Measurements from ENCODE around the gene CPE. TPM values are rescaled to one million over a fixed set of nuclear protein-coding genes. Genes with fewer than 3 reads are reported as not detected.

CPE gene
- total and polyA plus RNA-seq, 4 donors: 3.0 to 5.6 (median 4.5) TPM

DNA sequence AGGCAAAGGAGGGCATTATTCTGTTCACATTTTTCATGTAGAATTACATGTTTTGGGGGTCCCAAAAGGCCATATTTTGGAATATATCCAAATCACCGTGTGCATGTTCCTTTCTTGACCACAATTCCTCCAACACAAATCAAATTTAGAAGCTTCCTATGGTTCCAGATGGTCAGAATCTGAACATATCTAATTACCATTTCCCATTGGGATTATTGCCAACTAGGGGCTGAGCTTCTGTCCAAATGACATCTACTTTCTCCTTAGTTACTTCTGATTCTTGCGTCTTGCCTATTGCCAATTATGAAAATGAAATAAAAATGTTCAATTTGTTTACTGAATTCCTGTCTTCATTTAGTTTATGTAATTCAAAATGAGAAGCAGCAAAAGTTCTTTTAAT lies 163.7 kb downstream of the CPE start:
- TF ChIP-seq SP1 (IDR thresholded peaks at IDR 0.05): no peak
- TF ChIP-seq RAD21 (IDR thresholded peaks at IDR 0.05): no peak
- TF ChIP-seq FOXA1 (IDR thresholded peaks at IDR 0.05): no peak
- no peak for TF ChIP-seq GABPA (IDR thresholded peaks at IDR 0.05 in 1 of 2, conservative IDR thresholded peaks at IDR 0.05 in 1 of 2)
- TF ChIP-seq HNF4G (IDR thresholded peaks at IDR 0.05): no peak
- TF ChIP-seq JUND (IDR thresholded peaks at IDR 0.05): no peak
- no peak for TF ChIP-seq TAF1 (conservative IDR thresholded peaks at IDR 0.05)
- TF ChIP-seq, protein P1, sequence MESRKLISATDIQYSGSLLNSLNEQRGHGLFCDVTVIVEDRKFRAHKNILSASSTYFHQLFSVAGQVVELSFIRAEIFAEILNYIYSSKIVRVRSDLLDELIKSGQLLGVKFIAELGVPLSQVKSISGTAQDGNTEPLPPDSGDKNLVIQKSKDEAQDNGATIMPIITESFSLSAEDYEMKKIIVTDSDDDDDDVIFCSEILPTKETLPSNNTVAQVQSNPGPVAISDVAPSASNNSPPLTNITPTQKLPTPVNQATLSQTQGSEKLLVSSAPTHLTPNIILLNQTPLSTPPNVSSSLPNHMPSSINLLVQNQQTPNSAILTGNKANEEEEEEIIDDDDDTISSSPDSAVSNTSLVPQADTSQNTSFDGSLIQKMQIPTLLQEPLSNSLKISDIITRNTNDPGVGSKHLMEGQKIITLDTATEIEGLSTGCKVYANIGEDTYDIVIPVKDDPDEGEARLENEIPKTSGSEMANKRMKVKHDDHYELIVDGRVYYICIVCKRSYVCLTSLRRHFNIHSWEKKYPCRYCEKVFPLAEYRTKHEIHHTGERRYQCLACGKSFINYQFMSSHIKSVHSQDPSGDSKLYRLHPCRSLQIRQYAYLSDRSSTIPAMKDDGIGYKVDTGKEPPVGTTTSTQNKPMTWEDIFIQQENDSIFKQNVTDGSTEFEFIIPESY (IDR thresholded peaks at IDR 0.05): no peak
- TF ChIP-seq CTCF (IDR thresholded peaks at IDR 0.05; ENCODE audit: low read depth, low read length, missing input control): no peak
- no peak for TF ChIP-seq MAX (IDR thresholded peaks at IDR 0.05)
- no peak for TF ChIP-seq FOXA2 (IDR thresholded peaks at IDR 0.05)
- no peak for TF ChIP-seq HNF4A (conservative IDR thresholded peaks at IDR 0.05)
- TF ChIP-seq, protein P2, sequence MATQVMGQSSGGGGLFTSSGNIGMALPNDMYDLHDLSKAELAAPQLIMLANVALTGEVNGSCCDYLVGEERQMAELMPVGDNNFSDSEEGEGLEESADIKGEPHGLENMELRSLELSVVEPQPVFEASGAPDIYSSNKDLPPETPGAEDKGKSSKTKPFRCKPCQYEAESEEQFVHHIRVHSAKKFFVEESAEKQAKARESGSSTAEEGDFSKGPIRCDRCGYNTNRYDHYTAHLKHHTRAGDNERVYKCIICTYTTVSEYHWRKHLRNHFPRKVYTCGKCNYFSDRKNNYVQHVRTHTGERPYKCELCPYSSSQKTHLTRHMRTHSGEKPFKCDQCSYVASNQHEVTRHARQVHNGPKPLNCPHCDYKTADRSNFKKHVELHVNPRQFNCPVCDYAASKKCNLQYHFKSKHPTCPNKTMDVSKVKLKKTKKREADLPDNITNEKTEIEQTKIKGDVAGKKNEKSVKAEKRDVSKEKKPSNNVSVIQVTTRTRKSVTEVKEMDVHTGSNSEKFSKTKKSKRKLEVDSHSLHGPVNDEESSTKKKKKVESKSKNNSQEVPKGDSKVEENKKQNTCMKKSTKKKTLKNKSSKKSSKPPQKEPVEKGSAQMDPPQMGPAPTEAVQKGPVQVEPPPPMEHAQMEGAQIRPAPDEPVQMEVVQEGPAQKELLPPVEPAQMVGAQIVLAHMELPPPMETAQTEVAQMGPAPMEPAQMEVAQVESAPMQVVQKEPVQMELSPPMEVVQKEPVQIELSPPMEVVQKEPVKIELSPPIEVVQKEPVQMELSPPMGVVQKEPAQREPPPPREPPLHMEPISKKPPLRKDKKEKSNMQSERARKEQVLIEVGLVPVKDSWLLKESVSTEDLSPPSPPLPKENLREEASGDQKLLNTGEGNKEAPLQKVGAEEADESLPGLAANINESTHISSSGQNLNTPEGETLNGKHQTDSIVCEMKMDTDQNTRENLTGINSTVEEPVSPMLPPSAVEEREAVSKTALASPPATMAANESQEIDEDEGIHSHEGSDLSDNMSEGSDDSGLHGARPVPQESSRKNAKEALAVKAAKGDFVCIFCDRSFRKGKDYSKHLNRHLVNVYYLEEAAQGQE (IDR thresholded peaks at IDR 0.05): no peak
- no peak for TF ChIP-seq ATF3 (IDR thresholded peaks at IDR 0.05)
- no peak for TF ChIP-seq EGR1 (IDR thresholded peaks at IDR 0.05; ENCODE audit: low read depth in 2 of 2)
- TF ChIP-seq RXRA (IDR thresholded peaks at IDR 0.05): no peak
- no peak overlapping the region for H3K9ac ChIP-seq (ENCODE audit: low read depth in 1 of 2, low read length in 2 of 2)
- DNase-seq (ENCODE audit: low spot score): no peak
- 67% methylated on average over 2 of the region's 2 CpGs for WGBS
- H3K4me3 ChIP-seq (ENCODE audit: low read depth in 1 of 3, low read length in 3 of 3): no peak overlapping the region
- no peaks in the 10 kb centered on the region for H3K36me3 ChIP-seq (ENCODE audit: control insufficient read depth in 4 of 4, insufficient read depth in 3 of 4, low read depth in 1 of 4, low read length in 3 of 4)
- H3K4me1 ChIP-seq (ENCODE audit: control insufficient read depth in 4 of 4, insufficient read depth in 4 of 4, low read length in 3 of 4): no peaks in the 10 kb centered on the region
- peaks cover 0 to 2% (median 0%) of the 10 kb centered on the region in 4 donors for H3K27me3 ChIP-seq (ENCODE audit: control insufficient read depth in 4 of 4, insufficient read depth in 4 of 4, low read length in 3 of 4)
- no peak overlapping the region for H3K27ac ChIP-seq (ENCODE audit: low read depth in 1 of 2, low read length in 2 of 2)
- no peaks in the 10 kb centered on the region for H3K9me3 ChIP-seq (ENCODE audit: control insufficient read depth in 4 of 4, low read length in 3 of 4)

Small RNA genes within 50 kb of the gene (small RNA-seq; reads per million reads assigned to genes)
- gene MIR578: not detected
- gene SCGB1D5P: not detected

Other genes starting within 250 kb of the CPE start
- gene KLHL2, start 171.4 kb upstream of the CPE start, total RNA-seq: 10 to 100 TPM in 1 of 2 donors, 1 to 10 TPM in 1; 10.0 to 37.9 TPM
- 10 to 100 TPM; 11.4 to 15.8 TPM for gene KLHL2, start 171.4 kb upstream of the CPE start, polyA plus RNA-seq
- gene MSMO1, start 51.3 kb upstream of the CPE start, total RNA-seq: 100 to 1,000 TPM; 448 to 721 TPM
- 100 to 1,000 TPM; 153 to 204 TPM for gene MSMO1, start 51.3 kb upstream of the CPE start, polyA plus RNA-seq